M059J (cell line): Measurements from ENCODE around the gene DOC2B. TPM values are rescaled to one million over a fixed set of nuclear protein-coding genes. Genes with fewer than 3 reads are reported as not detected.
"Not testable (repeated sequence)": the region's sequence is repeated elsewhere in the genome, so short reads cannot be mapped to it uniquely, and the experiment has no call there.

Experiments
- DNase-seq: peaks from one replicate; pipeline ENCODE4 v3.0.0-alpha.2; 2012; ENCODE audit warnings: low read depth
- total RNA-seq: library from RNA; depleted of rRNA; stranded (reverse); fragments of >200 nt; shearing (Covaris generic); gene quantifications from 2 replicates; pipeline ENCODE4 v1.2.3, GENCODE V29; 2014; rRNA removed

The DOC2B gene
- total RNA-seq, 1 experiment from 2014 or later = under 0.01 TPM

GRCh38 chr17:145671-146541, 35.5 kb downstream of the DOC2B start:
- DNase-seq = no peak

GRCh38 chr17:144936-145670, 36.3 kb downstream of the DOC2B start:
- no peak for DNase-seq

DNA sequence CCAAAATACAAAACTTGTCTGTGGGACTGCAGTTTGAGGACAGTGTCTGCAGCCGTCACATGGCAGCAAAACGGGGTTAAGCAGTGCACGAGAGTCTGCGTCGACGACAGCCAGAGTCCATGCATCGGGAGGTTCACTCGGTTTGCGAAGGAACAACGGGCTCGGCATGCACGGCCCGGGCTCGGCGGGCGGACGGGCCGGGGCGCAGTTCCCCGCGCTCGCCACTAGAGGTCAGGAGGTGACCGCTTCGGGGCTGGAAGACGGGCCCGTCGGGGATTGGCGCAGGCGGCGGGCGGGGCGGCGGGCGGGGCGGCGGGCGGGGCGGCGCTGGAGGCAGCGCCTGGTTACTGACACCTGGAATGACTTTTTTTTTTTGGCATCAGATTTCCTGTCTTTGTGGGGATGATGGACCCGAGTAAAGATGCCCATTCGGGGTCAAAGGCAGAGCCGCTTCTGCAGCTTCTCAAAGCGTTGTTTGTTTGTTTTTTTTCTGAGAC, 37.6 kb downstream of the DOC2B start:
- peak; percentile 51 for DNase-seq

- no peak for DNase-seq
Measured at GRCh38 chr17:142876-143784, 38.3 kb downstream of the DOC2B start.

DNA sequence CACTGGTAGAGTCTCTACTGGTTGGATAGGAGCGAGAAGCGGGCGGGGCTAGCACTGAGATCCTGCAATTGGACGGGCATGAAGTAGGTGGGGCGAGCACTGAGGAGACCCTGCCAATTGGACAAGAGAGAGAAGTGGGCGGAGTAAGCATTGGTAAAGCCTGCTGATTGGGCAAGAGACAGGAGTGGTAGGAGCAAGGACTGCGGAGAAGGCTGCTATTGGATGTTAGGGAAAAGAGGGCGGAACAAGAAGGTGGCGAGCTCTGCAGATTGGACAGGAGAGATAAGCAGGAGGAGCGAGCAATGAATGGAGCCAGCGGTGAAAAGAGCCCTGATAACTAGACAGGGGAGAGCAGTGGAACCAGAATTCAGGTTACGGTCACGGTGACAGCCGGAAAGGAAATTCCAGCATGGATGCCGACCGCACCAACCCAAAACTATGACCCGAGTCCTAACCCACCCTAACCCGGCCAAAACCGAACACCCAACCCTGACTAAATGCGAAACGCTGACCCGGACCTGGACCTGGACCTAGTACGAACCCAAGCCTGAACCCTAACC, 39.3 kb downstream of the DOC2B start:
- DNase-seq = peak; percentile 30

GRCh38 chr17:139401-140205, 41.8 kb downstream of the DOC2B start:
- DNase-seq = not testable (repeated sequence)

- not testable (repeated sequence) for DNase-seq
Measured at GRCh38 chr17:137166-137807, 44.2 kb downstream of the DOC2B start, which contains the start of gene SCGB1C2. TSS of gene SCGB1C2 (plus strand) at chr17:137569. CDS start at chr17:137591, 22 bp downstream.

DNA sequence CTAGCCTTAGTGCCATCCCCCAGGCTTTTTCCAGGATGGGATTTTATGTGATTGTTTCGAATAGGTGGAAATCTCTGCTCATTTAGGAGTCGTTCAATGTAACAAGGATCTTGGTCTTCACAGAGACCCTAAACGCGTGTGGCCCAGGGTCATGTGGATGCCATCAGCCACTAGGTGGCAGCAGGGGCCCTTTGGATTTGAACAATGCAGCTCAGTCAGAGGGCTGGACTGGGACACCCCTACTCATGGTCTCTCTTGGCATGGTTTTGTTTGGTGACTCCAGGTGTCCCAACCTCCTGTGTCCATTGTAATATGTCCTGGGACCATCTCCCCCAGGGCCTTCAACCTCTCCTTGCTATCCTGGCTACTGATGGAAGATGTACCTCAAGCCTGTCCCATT, 44.9 kb downstream of the DOC2B start:
- DNase-seq = not testable (repeated sequence)

- DNase-seq = not testable (repeated sequence)
Measured at GRCh38 chr17:135895-136294, 45.6 kb downstream of the DOC2B start.

- not testable (repeated sequence) for DNase-seq
Measured at GRCh38 chr17:135022-135421, 46.4 kb downstream of the DOC2B start.

- not testable (repeated sequence) for DNase-seq
Measured at GRCh38 chr17:134332-134785, 47.1 kb downstream of the DOC2B start.

DNA sequence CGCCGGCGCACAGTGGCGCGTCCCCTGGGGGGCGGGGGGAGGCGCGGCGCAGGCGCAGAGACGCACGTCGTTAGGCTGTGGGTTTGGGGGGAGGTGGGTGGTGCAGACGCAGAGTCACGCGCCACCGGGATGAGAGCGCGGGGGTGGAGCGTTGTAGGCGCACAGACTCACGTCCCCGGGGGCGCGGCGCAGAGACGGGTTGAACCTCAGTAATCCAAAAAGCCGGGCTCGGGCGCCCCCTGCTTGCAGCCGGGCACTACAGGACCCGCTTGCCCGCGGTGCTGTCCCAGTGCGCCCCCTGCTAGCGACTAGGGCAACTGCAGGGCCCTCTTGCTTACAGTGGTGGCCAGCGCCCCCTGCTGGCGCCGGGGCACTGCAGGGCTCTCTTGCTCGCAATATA, 47.5 kb downstream of the DOC2B start:
- not testable (repeated sequence) for DNase-seq

- peak; percentile 32 for DNase-seq
Measured at GRCh38 chr17:118339-118917, 63.0 kb downstream of the DOC2B start.

DNA sequence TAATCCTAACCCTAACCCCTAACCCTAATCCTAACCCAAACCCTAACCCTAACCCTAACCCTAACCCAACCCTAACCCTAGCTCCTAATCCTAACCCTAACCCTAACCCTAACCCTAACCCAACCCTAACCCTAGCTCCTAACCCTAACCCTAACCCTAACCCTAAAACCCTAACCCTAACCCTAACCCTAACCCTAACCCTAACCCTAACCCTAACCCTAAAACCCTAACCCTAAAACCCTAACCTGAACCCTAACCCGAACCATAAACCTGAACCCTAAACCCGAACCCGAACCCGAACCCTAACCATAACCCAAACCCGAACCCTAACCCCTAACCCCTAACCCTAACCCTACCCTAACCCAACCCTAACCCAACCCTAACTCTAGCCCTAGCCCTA, 68.3 kb downstream of the DOC2B start:
- DNase-seq = not testable (repeated sequence)

Other genes with a start within 250 kb of the DOC2B start
- gene SCGB1C2, start 44.1 kb downstream of the DOC2B start, total RNA-seq = not detected in 2 replicates
- gene RPH3AL, start 171.2 kb upstream of the DOC2B start, total RNA-seq = 0.81 and 5.5 TPM in 2 replicates